Measurements from ENCODE around the gene TBC1D14. TPM values are rescaled to one million over a fixed set of nuclear protein-coding genes. Genes with fewer than 3 reads are reported as not detected.

Gene TBC1D14
- total RNA-seq, 1 donor from 2014 or later: 43.3 TPM

- no peak for TF ChIP-seq CTCF (conservative IDR thresholded peaks at IDR 0.05; ENCODE audit: low read depth, low read length)
- DNase-seq (ENCODE audit: low read depth): no peak
- H3K4me3 ChIP-seq (ENCODE audit: low read depth, low read length): no peak overlapping the region
These were observed 52.0 kb downstream of the TBC1D14 start for GRCh38 chr4:6961496-6962210.

GRCh38 chr4:6962211-6963041, 52.8 kb downstream of the TBC1D14 start:
- DNase-seq (ENCODE audit: low read depth): no peak
- no peak overlapping the region for H3K4me3 ChIP-seq (ENCODE audit: low read depth, low read length)
- no peak for TF ChIP-seq CTCF (conservative IDR thresholded peaks at IDR 0.05; ENCODE audit: low read depth, low read length)

DNA sequence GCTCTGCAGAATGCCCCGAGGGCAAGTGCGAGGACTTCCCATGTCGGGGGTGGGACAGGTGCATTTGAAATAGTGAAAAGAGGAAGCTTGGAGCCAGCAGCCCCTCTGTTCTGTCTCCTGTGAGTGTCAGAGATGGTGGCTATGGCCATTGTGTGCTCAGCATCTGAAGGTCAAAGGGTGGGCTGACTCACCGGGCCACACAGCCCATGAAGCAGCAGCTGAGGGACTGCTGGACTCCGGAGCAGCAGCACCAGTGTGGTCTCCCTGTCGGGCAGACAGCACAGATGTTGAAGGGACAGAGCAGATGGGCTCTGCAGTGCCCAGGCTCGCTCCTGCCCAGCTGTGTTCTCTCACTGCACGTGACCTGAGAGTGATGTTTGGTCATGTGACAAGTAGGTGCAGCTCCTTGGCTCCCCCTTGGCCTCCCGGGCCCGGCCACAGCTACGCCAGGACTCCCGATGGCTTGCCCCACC, 53.5 kb downstream of the TBC1D14 start:
- TF ChIP-seq CTCF (conservative IDR thresholded peaks at IDR 0.05; ENCODE audit: low read depth, low read length): no peak
- no peak for DNase-seq (ENCODE audit: low read depth)
- H3K4me3 ChIP-seq (ENCODE audit: low read depth, low read length): no peak overlapping the region

- no peak for DNase-seq (ENCODE audit: low read depth)
- H3K4me3 ChIP-seq (ENCODE audit: low read depth, low read length): no peak overlapping the region
- TF ChIP-seq CTCF (conservative IDR thresholded peaks at IDR 0.05; ENCODE audit: low read depth, low read length): no peak
These were observed 55.2 kb downstream of the TBC1D14 start for GRCh38 chr4:6964858-6965257.

GRCh38 chr4:6965329-6965728, 55.7 kb downstream of the TBC1D14 start:
- no peak for TF ChIP-seq CTCF (conservative IDR thresholded peaks at IDR 0.05; ENCODE audit: low read depth, low read length)
- DNase-seq (ENCODE audit: low read depth): no peak
- no peak overlapping the region for H3K4me3 ChIP-seq (ENCODE audit: low read depth, low read length)

DNA sequence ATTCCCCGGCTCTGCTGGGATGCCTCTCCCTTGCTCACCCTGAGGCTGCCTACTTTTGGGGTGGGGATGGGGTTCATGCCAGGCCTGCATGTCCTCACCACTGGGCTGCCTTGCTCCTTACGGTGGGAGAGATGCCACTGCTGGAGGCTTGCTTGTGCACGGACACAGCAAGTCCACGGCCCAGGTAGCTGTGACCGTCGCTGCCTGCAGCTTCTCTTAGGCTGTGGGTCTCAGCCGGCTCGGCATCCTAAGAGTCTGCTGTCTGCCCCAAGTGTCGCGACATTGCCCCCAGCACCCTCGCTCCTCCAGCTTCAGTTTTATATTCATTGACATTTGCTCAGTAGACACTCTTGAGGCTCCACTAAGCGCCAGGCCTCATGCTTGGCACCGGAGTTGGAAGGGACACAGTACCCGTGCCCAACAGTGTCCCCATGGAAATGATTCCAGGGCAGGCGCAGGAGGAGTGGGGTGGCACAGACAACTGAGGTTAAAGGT, 58.3 kb downstream of the TBC1D14 start:
- no peak overlapping the region for H3K4me3 ChIP-seq (ENCODE audit: low read depth, low read length)
- no peak for DNase-seq (ENCODE audit: low read depth)
- TF ChIP-seq CTCF (conservative IDR thresholded peaks at IDR 0.05; ENCODE audit: low read depth, low read length): no peak

Data from epithelial cell of proximal tubule (primary cell).